K562 (cell line): ENCODE measurements around the gene CFAP90.

ENCODE experiments used
- BDP1 ChIP-seq: IDR thresholded peaks from 3 replicates; pipeline ENCODE4 v1.6.1; 2011; ENCODE audit not compliant: insufficient read length, insufficient read depth
- CBX5 ChIP-seq: IDR thresholded peaks from 2 replicates; pipeline ENCODE4 v1.6.1; 2014; ENCODE audit warnings: low read depth, borderline replicate concordance
- CBX8 ChIP-seq: fragments of 200-600 bp; sonication (generic); IDR thresholded peaks from 2 replicates; pipeline ENCODE4 v1.6.1; 2012; ENCODE audit warnings: borderline replicate concordance, mixed run types, low read depth, mild to moderate bottlenecking, moderate library complexity, mixed read lengths, low read length, control low read depth, inconsistent platforms; ENCODE audit not compliant: poor library complexity, severe bottlenecking; ENCODE audit errors: extremely low read depth
- FOXM1 ChIP-seq, 2 experiments: fragments of 450-650 bp in 1 of 2; sonication (generic) in 1 of 2; formaldehyde crosslinking in 1 of 2; IDR thresholded peaks; 2 replicates each; pipeline versions ENCODE4 v1.6.1 to v1.9.0; 2017 to 2022; ENCODE audit warnings: low read depth in 2 of 2, mild to moderate bottlenecking in 2 of 2, missing genetic modification reagents in 1 of 2, moderate library complexity in 1 of 2
- GABPA ChIP-seq: fragments of 200-800 bp; sonication (Bioruptor generic); conservative IDR thresholded peaks from 2 replicates; pipeline ENCODE4 v1.6.1; 2016; ENCODE audit warnings: low read depth, missing genetic modification characterization, missing compliant biosample characterization
- GATAD2A ChIP-seq: fragments of 450-650 bp; IDR thresholded peaks from 2 replicates; pipeline ENCODE4 v1.6.1; 2017
- HMGXB4 ChIP-seq: sonication (generic); formaldehyde crosslinking; IDR thresholded peaks from 2 replicates; pipeline ENCODE4 v1.8.1; 2023; ENCODE audit warnings: mild to moderate bottlenecking, missing genetic modification reagents
- MAFK ChIP-seq: IDR thresholded peaks from 2 replicates; pipeline ENCODE4 v1.6.1; 2011; ENCODE audit warnings: low read length, improper control_type of control experiment
- POLR2G ChIP-seq: fragments of 200-400 bp; formaldehyde crosslinking; IDR thresholded peaks from 2 replicates; pipeline ENCODE4 v1.6.1; 2017; ENCODE audit warnings: low read depth, mild to moderate bottlenecking, antibody characterized with exemption, low read length, moderate library complexity
- RAD21 ChIP-seq, 2 experiments: fragments of 250-450 bp in 1 of 2; fragments of 450-650 bp in 1 of 2; sonication (Bioruptor Pico) in 1 of 2; formaldehyde crosslinking in 1 of 2; IDR thresholded peaks in 1 of 2; conservative IDR thresholded peaks in 1 of 2; 2 replicates each; pipeline versions ENCODE4 v1.4.0 to v1.8.0; 2020 to 2022; ENCODE audit warnings: mild to moderate bottlenecking in 2 of 2, moderate library complexity in 1 of 2
- ZNF175 ChIP-seq: fragments of 200-800 bp; sonication (Bioruptor generic); IDR thresholded peaks from 2 replicates; pipeline ENCODE4 v1.6.1; 2016; ENCODE audit warnings: low read depth, mild to moderate bottlenecking, missing genetic modification characterization, missing compliant biosample characterization
- TF ChIP-seq, protein P1 (sequence below), 3 experiments: IDR thresholded peaks in 2 of 3; conservative IDR thresholded peaks in 1 of 3; 2 replicates each; pipeline ENCODE4 v1.5.1; 2011 to 2012; ENCODE audit warnings: low read length in 3 of 3, mild to moderate bottlenecking in 3 of 3, control low read depth in 2 of 3, improper control_type of control experiment in 1 of 3, inconsistent platforms in 1 of 3, low read depth in 1 of 3, mixed read lengths in 1 of 3, moderate library complexity in 1 of 3; ENCODE audit not compliant: insufficient read depth in 2 of 3
- TF ChIP-seq, protein P2 (sequence below), 2 experiments: IDR thresholded peaks in 1 of 2; conservative IDR thresholded peaks in 1 of 2; 2 replicates each; pipeline ENCODE4 v1.6.1; 2016; ENCODE audit warnings: low read depth in 2 of 2, mild to moderate bottlenecking in 1 of 2, missing compliant biosample characterization in 1 of 2, missing genetic modification characterization in 1 of 2, moderate library complexity in 1 of 2

DNA sequence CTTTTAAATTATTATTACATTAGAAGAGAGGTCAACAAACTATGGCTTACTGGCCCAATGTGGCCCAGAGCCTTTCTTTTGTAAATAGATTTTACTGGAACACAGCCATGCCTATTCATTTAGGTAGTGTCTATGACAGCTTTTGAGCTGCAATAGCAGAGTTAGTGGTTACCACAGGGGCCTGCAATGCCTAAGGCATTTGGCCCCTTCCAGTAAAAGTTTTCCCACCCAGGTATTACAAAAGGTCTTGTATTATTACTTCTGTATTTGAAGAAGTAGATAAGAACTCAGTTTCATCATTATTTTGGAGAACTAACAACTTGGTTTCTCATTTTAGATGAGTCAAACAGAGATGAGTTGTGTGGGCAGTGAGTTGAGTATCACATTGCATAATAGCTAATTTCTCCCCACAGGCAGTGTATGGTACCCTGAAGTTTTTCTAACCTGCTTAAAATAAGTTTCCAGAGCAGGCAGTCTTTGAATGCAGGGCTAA, 27.5 kb upstream of the CFAP90 start:
- TF ChIP-seq, protein P1, sequence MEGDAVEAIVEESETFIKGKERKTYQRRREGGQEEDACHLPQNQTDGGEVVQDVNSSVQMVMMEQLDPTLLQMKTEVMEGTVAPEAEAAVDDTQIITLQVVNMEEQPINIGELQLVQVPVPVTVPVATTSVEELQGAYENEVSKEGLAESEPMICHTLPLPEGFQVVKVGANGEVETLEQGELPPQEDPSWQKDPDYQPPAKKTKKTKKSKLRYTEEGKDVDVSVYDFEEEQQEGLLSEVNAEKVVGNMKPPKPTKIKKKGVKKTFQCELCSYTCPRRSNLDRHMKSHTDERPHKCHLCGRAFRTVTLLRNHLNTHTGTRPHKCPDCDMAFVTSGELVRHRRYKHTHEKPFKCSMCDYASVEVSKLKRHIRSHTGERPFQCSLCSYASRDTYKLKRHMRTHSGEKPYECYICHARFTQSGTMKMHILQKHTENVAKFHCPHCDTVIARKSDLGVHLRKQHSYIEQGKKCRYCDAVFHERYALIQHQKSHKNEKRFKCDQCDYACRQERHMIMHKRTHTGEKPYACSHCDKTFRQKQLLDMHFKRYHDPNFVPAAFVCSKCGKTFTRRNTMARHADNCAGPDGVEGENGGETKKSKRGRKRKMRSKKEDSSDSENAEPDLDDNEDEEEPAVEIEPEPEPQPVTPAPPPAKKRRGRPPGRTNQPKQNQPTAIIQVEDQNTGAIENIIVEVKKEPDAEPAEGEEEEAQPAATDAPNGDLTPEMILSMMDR (IDR thresholded peaks at IDR 0.05 in 2 of 3, conservative IDR thresholded peaks at IDR 0.05 in 1 of 3; ENCODE audit: insufficient read depth in 2 of 3, low read depth in 1 of 3, low read length in 3 of 3) = no peak
- TF ChIP-seq BDP1 (no peak), RAD21 (CRISPR knock-in tag; conservative IDR thresholded peaks at IDR 0.05 in 1 of 2, IDR thresholded peaks at IDR 0.05 in 1 of 2) (no peak), GATAD2A (no peak), HMGXB4 (CRISPR knock-in tag) (no peak), CBX8 (no peak), CBX5 (no peak), POLR2G (no peak), MAFK (no peak), GABPA (tag) (no peak), FOXM1 (IDR thresholded peaks at IDR 0.05; ENCODE audit: low read depth) (no peak), FOXM1 (CRISPR knock-in tag; IDR thresholded peaks at IDR 0.05; ENCODE audit: low read depth) (no peak), ZNF175 (CRISPR knock-in tag) (no peak)
- TF ChIP-seq, protein P2, sequence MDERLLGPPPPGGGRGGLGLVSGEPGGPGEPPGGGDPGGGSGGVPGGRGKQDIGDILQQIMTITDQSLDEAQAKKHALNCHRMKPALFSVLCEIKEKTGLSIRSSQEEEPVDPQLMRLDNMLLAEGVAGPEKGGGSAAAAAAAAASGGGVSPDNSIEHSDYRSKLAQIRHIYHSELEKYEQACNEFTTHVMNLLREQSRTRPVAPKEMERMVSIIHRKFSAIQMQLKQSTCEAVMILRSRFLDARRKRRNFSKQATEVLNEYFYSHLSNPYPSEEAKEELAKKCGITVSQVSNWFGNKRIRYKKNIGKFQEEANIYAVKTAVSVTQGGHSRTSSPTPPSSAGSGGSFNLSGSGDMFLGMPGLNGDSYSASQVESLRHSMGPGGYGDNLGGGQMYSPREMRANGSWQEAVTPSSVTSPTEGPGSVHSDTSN (CRISPR knock-in tag; IDR thresholded peaks at IDR 0.05; ENCODE audit: low read depth) = no peak
- TF ChIP-seq, protein P2 (tag; conservative IDR thresholded peaks at IDR 0.05; ENCODE audit: low read depth) = no peak
